ENCODE measurements around the gene ZNF284. TPM values are rescaled to one million over a fixed set of nuclear protein-coding genes. Genes with fewer than 3 reads are reported as not detected.

Gene ZNF284
- total and polyA plus RNA-seq, 2 donors (not counting 1 experiment from before 2014, with no cell fraction given): 2.1 to 3.3 TPM

GRCh38 chr19:44131955-44132354 is 60.0 kb downstream of the ZNF284 start:
- DNase-seq (no peak), ATAC-seq (ENCODE audit: low read depth) (no peak)
- Histone ChIP-seq H3K4me3 (ENCODE audit: control extremely low read depth in 1 of 5, extremely low read depth in 1 of 5, insufficient read depth in 1 of 5, low read depth in 2 of 5, low read length in 4 of 5) (no peak overlapping the region), H3K9me3 (ENCODE audit: control extremely low read depth in 1 of 3, control insufficient read depth in 2 of 3, insufficient read depth in 1 of 3, low read length in 2 of 3) (peaks cover 10 to 36% (median 22%) of the 10 kb centered on the region in 3 donors), H2AFZ (ENCODE audit: insufficient read depth, low read depth, low read length, poor library complexity, severe bottlenecking) (no peak overlapping the region), H3K27me3 (replicated peaks in 1 of 4; ENCODE audit: control extremely low read depth in 1 of 4, control insufficient read depth in 3 of 4, insufficient read depth in 4 of 4, low read length in 3 of 4) (no peaks in the 10 kb centered on the region), H3K79me2 (ENCODE audit: control insufficient read depth, insufficient read depth, low read length) (peaks cover 3% of the 10 kb centered on the region), H4K20me1 (ENCODE audit: control insufficient read depth, insufficient read depth, low read length, poor library complexity, severe bottlenecking) (no peaks in the 10 kb centered on the region), H3K4me1 (ENCODE audit: control insufficient read depth in 2 of 2, insufficient read depth in 2 of 2, low read length in 2 of 2) (no peaks in the 10 kb centered on the region), H3K9ac (ENCODE audit: low read length) (no peak overlapping the region), H3K4me2 (replicated peaks; ENCODE audit: low read depth, low read length, poor library complexity, severe bottlenecking) (no peak overlapping the region), H3K36me3 (replicated peaks in 1 of 2; ENCODE audit: control extremely low read depth in 1 of 2, control insufficient read depth in 1 of 2, extremely low read depth in 1 of 2, insufficient read depth in 2 of 2, low read length in 1 of 2) (peaks cover 20 to 41% of the 10 kb centered on the region in 2 experiments), H3K27ac (ENCODE audit: low read length in 2 of 2) (no peak overlapping the region)
- Mint-ChIP-seq H3K27me3 (no peaks in the 10 kb centered on the region), H3K9me3 (ENCODE audit: insufficient read depth) (peaks cover 8% of the 10 kb centered on the region), H3K27ac (no peak overlapping the region), H3K4me1 (no peaks in the 10 kb centered on the region), H3K4me3 (no peak overlapping the region)
- CTCF ChIA-PET: no interaction called here
- TF ChIP-seq CTCF (IDR thresholded peaks at IDR 0.05): no peak
- no peak for TF ChIP-seq EZH2 (IDR thresholded peaks at IDR 0.05; ENCODE audit: borderline replicate concordance, insufficient read depth, low read depth, low read length, poor library complexity, severe bottlenecking)
- WGBS (ENCODE audit: insufficient coverage): 94% methylated on average over 2 of the region's 5 CpGs
- intact Hi-C loops (cut with micrococcal nuclease): no loop called here
- POLR2A ChIA-PET: no interaction called here

Small RNAs within 50 kb of the gene (small RNA-seq; reads per million reads assigned to genes)
- gene RNU6-902P (ENCODE audit: insufficient read length, low read depth, low replicate concordance): not detected

Other genes starting within 250 kb of the ZNF284 start
- 20.8 and 23.3 TPM in 2 replicates for gene ZNF283, start 244.8 kb upstream of the ZNF284 start, total RNA-seq
- gene ZNF283, start 244.8 kb upstream of the ZNF284 start, polyA plus RNA-seq: 2.1 and 4.2 TPM in 2 replicates
- gene ZNF404, start 188.2 kb upstream of the ZNF284 start, total RNA-seq: 5.5 and 6.6 TPM in 2 replicates
- gene ZNF404, start 188.2 kb upstream of the ZNF284 start, polyA plus RNA-seq: 3.1 and 4.5 TPM in 2 replicates
- gene ZNF45, start 136.9 kb upstream of the ZNF284 start, total RNA-seq: 30.1 and 31.7 TPM in 2 replicates
- gene ZNF45, start 136.9 kb upstream of the ZNF284 start, polyA plus RNA-seq: 10.6 and 11.1 TPM in 2 replicates
- 5.0 and 7.0 TPM in 2 replicates for gene ZNF221, start 120.9 kb upstream of the ZNF284 start, total RNA-seq
- 0.63 and 2.1 TPM in 2 replicates for gene ZNF221, start 120.9 kb upstream of the ZNF284 start, polyA plus RNA-seq
- 8.4 and 8.9 TPM in 2 replicates for gene ZNF155, start 88.0 kb upstream of the ZNF284 start, total RNA-seq
- 3.8 and 8.1 TPM in 2 replicates for gene ZNF155, start 88.0 kb upstream of the ZNF284 start, polyA plus RNA-seq
- gene ZNF230, start 69.2 kb upstream of the ZNF284 start, total RNA-seq: 16.8 TPM in 2 replicates
- gene ZNF230, start 69.2 kb upstream of the ZNF284 start, polyA plus RNA-seq: 3.6 and 3.7 TPM in 2 replicates
- gene ZNF222, start 46.8 kb upstream of the ZNF284 start, total RNA-seq: 7.5 and 9.1 TPM in 2 replicates
- 2.5 and 4.3 TPM in 2 replicates for gene ZNF222, start 46.8 kb upstream of the ZNF284 start, polyA plus RNA-seq
- gene ZNF223, start 20.1 kb upstream of the ZNF284 start, total RNA-seq: 7.3 and 9.5 TPM in 2 replicates
- gene ZNF223, start 20.1 kb upstream of the ZNF284 start, polyA plus RNA-seq: 2.9 and 7.1 TPM in 2 replicates
- gene ZNF224, start 22.2 kb downstream of the ZNF284 start, total RNA-seq: 94.2 and 96.1 TPM in 2 replicates
- 30.7 and 53.7 TPM in 2 replicates for gene ZNF224, start 22.2 kb downstream of the ZNF284 start, polyA plus RNA-seq
- gene ZNF225, start 41.2 kb downstream of the ZNF284 start, total RNA-seq: 12.1 and 13.1 TPM in 2 replicates
- 1.4 TPM in 2 replicates for gene ZNF225, start 41.2 kb downstream of the ZNF284 start, polyA plus RNA-seq
- 24.1 and 27.5 TPM in 2 replicates for gene ZNF234, start 69.4 kb downstream of the ZNF284 start, total RNA-seq
- gene ZNF234, start 69.4 kb downstream of the ZNF284 start, polyA plus RNA-seq: 2.1 and 3.1 TPM in 2 replicates
- gene ZNF226, start 92.9 kb downstream of the ZNF284 start, total RNA-seq: 55.8 and 58.8 TPM in 2 replicates
- gene ZNF226, start 92.9 kb downstream of the ZNF284 start, polyA plus RNA-seq: 14.8 and 17.8 TPM in 2 replicates
- gene ZNF227, start 140.4 kb downstream of the ZNF284 start, total RNA-seq: 49.5 and 53.0 TPM in 2 replicates
- 5.9 and 6.0 TPM in 2 replicates for gene ZNF227, start 140.4 kb downstream of the ZNF284 start, polyA plus RNA-seq
- 1.2 and 1.3 TPM in 2 replicates for gene ZNF233, start 187.7 kb downstream of the ZNF284 start, total RNA-seq
- gene ZNF233, start 187.7 kb downstream of the ZNF284 start, polyA plus RNA-seq: 0.61 and 0.75 TPM in 2 replicates
- gene ZNF235, start 232.9 kb downstream of the ZNF284 start, total RNA-seq: 18.8 and 19.5 TPM in 2 replicates
- 4.3 and 4.7 TPM in 2 replicates for gene ZNF235, start 232.9 kb downstream of the ZNF284 start, polyA plus RNA-seq